NCI-H2029 treated with DMSO at 0.1 percent for 48 hours (cell line): ENCODE results near the gene ZNF280C.
"Not testable (repeated sequence)": the region's sequence is repeated elsewhere in the genome, so short reads cannot be mapped to it uniquely, and the experiment has no call there.

Experiments used
- DNase-seq: peaks from one replicate; lab custom pipeline; 2025; lab: John Stamatoyannopoulos, UW

The ZNF280C gene

GRCh38 chrX:130260316-130260715, 8.4 kb downstream of the ZNF280C start:
- DNase-seq, result no peak

- no peak for DNase-seq
Observed at GRCh38 chrX:130253916-130254315, 14.8 kb downstream of the ZNF280C start.

- DNase-seq, result no peak
Observed at GRCh38 chrX:130251671-130252070, 17.0 kb downstream of the ZNF280C start.

- no peak for DNase-seq
Observed at GRCh38 chrX:130247996-130248395, 20.7 kb downstream of the ZNF280C start.

GRCh38 chrX:130246084-130246483, 22.6 kb downstream of the ZNF280C start:
- DNase-seq, result no peak

- no peak for DNase-seq
Observed at GRCh38 chrX:130245441-130245840, 23.3 kb downstream of the ZNF280C start.

- not testable (repeated sequence) for DNase-seq
Observed at GRCh38 chrX:130231184-130231583, 37.5 kb downstream of the ZNF280C start.

GRCh38 chrX:130228871-130229270, 39.8 kb downstream of the ZNF280C start:
- DNase-seq, result no peak

- no peak for DNase-seq
Observed at GRCh38 chrX:130224810-130225209, 43.9 kb downstream of the ZNF280C start.

- DNase-seq, result no peak
Observed at GRCh38 chrX:130216320-130216719, 52.4 kb downstream of the ZNF280C start.

GRCh38 chrX:130213376-130213775, 55.3 kb downstream of the ZNF280C start:
- no peak for DNase-seq

GRCh38 chrX:130212371-130212770, 56.3 kb downstream of the ZNF280C start:
- DNase-seq, result no peak

- DNase-seq, result no peak
Observed at GRCh38 chrX:130211415-130212186, 57.1 kb downstream of the ZNF280C start.

GRCh38 chrX:130204647-130205046, 64.1 kb downstream of the ZNF280C start:
- no peak for DNase-seq

- no peak for DNase-seq
Observed at GRCh38 chrX:130197464-130197863, 71.2 kb downstream of the ZNF280C start.

GRCh38 chrX:130196466-130196865, 72.2 kb downstream of the ZNF280C start:
- DNase-seq, result no peak

GRCh38 chrX:130190801-130191200, 77.9 kb downstream of the ZNF280C start:
- DNase-seq, result no peak

GRCh38 chrX:130186651-130187050, 82.0 kb downstream of the ZNF280C start:
- DNase-seq, result no peak

- DNase-seq, result no peak
Observed at GRCh38 chrX:130184857-130185256, 83.8 kb downstream of the ZNF280C start.

GRCh38 chrX:130184168-130184567, 84.5 kb downstream of the ZNF280C start:
- no peak for DNase-seq

GRCh38 chrX:130179579-130180215, 89.0 kb downstream of the ZNF280C start:
- no peak for DNase-seq

- DNase-seq, result no peak
Observed at GRCh38 chrX:130179170-130179569, 89.5 kb downstream of the ZNF280C start.

GRCh38 chrX:130176942-130177341, 91.8 kb downstream of the ZNF280C start:
- no peak for DNase-seq

GRCh38 chrX:130176354-130176776, 92.3 kb downstream of the ZNF280C start:
- DNase-seq, result no peak
